Posterior cingulate gyrus (tissue), 11 donors: ENCODE results near the gene VCAN.
A peak's percentile ranks its signal among the peaks of the same experiment; 100 is the strongest.

Experiments used
- DNase-seq, 10 donors: peaks; one replicate each; pipeline versions ENCODE4 v3.0.0 to v3.0.0-alpha.2; 2020 to 2021; ENCODE audit warnings: mixed read lengths in 3 of 10
- intact Hi-C: fragments of 100-400 bp; cut with DNase I; formaldehyde crosslinking; loops from one replicate; pipeline ENCODE4 v1.15.1; 2023

VCAN gene

DNA sequence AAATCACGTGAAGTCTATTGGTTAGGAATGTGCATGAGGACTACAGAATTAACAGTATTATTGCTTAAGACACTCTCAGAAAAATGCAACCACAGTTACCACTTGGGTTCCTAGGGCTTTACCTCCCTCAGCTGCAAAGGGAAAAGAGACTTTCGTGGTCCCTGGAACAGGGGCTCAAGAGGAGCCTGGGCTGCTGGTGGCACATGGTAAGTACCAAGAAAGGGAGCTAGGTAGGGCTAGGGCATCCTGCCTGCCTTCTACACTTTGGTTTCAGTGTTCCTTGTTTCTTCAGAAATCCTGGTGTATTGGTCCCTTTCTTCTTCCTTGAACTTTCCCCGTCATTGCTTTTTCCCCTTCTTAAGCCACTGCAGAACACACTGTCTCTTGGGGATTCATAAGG is 7.3 kb upstream of the VCAN start:
- no peak for DNase-seq
- intact Hi-C loops = no loop called here

DNA sequence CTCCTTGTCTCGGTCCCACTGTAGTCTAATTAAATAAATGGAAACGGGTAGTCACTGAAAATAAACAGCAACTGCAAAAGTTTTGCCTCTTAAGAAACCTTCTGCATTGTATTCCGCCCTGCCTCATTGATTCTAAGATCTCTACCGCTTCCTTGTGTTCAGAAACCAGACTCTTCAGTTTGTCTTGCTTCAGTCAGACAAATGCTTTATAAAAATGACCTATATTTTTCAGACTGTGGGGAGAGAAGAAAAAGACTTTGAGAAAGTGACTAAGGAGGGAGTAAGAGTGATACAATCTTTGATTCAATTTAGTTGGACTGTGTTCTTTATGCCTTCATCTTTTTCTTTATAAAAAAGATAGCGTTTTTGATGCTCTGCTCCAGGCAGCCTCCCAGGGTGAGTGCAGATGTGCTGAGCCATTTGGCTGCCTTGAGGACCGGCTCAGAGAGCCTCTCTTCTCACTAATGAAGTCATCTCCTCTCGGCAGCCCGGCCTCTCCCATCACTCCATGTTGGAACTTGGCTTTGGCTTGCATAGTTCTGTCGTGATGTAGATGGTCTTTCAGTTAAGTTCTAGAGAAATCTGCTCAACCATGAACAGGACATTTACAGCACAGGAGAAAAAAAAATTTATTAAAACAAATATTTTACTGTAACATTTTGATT is 4.0 kb upstream of the VCAN start:
- intact Hi-C loops = no loop called here
- peak in 1 of 10 donors; percentile 41 for DNase-seq

DNA sequence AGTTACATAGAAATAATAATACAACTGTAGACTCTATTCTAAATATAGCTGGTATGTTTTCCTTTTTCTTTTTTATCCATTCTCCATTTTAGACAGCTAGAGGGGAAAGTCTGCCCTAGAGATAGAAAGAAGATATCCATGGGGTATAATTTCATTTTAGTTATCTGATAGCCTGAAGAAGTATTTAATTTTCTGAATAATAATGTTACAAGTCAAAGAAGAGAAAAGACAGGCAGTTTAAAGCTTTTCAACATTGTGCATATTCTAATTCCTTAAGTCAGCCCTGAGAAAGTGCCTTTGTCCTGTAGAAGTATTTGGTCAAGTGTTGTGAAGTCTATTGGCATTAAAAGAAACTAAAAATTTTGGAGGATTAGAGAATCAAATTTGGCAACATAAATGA is 2.5 kb upstream of the VCAN start:
- intact Hi-C loops = no loop called here
- no peak for DNase-seq

DNA sequence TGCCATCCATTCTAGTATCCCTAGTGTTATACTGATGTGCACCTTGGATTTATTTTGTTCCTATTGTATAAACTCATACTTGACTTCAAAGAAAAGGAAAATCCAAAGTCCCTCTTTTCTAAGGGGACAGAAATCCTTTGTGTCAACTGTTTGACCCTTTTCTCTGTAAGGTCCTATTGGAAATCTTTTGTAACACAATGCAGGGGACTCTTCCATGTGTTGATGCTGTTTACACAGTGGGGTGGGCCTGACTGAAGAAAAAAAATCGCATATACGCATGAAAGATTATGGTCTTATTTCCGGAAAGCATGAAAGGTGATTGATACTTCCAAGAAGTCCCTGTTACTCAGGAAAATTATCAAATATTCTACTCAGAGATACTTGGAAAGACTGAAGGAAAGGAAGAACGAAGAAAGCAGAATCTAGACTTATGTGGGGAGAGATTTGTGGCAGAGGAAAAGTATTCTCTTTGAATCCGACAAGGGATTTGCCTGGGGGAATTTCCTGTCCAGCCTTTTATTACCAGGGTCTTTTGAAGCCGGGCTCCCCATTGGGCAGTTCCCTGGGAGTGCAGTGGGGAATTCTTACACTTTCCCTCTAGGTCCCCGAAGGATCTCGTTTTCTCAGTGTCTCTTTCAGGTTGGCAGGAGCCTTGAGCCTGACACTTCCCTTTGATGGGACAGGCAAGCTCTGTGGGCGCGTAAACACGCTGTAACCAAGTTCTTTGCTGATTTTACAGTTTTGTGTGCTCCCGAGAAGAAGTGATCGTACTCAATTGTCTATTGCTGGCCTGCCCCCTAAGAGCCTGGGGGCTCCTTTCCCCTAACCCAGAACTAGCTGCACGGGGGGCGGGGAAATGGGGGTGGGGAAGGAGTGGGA is 779 bp upstream of the VCAN start:
- peak in 1 of 10 donors; percentile 59 for DNase-seq
- intact Hi-C loops = loop anchor here (5.0 kb wide), 3 partner anchors 92 to 1118 kb away; no protein-coding TSS in a partner anchor

DNA sequence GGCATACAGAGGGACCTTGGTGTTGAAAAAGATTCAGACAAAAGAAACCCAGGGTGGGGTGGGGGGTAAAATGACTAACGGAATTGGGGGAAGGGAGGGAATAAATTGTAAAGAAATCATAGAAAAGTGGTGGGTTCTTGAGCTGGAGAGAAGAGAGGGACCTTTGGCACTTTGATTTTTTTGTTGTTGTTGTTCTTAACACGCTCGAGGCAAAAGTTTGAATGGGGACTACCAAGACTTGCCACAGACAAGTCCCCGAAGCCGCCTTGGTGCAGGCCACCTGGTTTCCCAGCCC is 616 bp downstream of the VCAN start:
- DNase-seq = no peak
- intact Hi-C loops = loop anchor here (5.0 kb wide), 3 partner anchors 90 to 1120 kb away; no protein-coding TSS in a partner anchor

DNA sequence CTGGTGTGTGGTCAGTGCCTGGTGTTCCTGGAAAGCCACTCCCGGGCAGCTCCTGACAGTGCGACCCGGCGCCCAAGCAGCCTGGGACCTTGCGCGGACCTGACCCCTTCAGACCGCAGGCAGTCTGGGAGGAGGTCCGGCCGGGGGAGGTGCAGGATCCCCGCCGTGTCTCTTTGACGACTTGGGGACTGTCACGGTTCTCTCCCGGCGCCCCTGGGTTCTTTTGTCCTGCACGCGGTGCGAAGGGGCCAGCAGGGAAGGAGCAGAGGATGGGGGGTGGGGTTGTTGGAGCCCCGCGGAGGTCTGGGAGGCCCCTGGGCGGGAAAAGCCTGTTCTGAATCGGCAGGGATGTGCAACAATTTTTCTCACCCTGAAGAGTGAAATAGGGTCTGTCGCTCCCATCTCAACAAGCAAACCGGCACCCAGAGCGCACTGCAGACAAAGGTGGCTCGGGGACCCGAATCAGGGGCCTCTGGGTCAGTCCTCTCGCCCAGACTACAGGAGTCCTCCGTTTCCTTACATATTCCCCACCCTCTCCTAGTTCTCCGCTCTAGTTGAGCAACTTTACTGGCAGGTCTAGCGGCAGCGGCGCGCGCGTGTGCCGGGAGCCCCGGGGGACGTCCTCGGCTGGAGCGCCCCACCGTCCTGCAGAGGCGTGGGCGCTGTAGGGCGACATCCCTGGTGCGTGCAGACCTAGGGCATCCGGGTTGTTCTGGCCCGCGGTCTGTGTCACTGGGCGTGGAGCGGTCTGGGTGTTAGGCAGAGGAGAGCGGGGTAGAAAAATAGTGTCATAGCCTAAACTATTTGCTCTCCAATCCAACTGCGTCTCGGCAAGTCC is 1.2 kb downstream of the VCAN start:
- intact Hi-C loops = loop anchor here (1.0 to 5.0 kb wide), 4 partner anchors 90 to 1120 kb away; partner anchors contain the start of genes TMEM167A and XRCC4
- peak in 8 of 10 donors; percentile 4 to 86 (median 20) for DNase-seq

DNA sequence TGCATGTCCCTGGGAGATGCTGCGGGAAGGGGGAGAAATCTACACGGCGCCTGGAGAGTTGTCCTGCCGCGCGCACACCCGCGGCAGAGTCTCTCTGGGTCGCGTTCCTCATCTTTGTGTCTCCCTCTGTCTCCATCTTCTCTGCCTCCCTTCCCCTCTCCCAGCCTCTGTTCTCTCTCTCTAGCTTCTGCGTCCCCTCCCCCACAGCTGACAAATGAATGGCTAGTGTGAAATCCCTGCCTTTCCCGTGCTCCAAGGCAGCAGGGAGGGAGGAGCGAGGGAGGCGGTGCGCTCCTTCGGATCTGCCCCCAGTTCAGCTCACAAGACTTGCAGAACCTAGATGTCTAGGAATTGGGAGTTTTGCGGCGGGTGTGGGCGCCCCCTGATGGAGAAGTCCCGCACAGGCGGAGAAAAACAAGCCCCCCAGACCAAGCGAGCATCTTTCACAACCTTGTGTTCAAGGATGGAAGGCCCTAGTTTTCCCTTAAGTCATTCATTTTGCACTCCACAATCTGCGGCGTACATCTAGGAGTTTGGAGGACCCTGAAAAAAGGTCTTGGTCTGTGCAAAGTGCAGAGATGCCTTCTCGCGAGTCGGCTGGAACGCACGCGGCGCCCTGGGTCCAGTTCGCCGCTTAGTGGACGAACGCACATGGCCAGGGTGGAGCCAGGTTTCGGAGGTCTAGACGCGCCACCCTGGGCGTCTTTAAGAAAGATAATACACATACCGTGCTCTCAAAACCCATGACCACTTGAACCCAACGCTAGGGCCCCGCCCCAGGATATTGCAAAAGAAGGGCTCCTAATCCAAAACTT is 2.0 kb downstream of the VCAN start:
- peak; percentile 63 to 97 (median 80) for DNase-seq
- intact Hi-C loops = loop anchor here (1.0 to 5.0 kb wide), 4 partner anchors 89 to 1121 kb away; partner anchors contain the start of genes TMEM167A and XRCC4

DNA sequence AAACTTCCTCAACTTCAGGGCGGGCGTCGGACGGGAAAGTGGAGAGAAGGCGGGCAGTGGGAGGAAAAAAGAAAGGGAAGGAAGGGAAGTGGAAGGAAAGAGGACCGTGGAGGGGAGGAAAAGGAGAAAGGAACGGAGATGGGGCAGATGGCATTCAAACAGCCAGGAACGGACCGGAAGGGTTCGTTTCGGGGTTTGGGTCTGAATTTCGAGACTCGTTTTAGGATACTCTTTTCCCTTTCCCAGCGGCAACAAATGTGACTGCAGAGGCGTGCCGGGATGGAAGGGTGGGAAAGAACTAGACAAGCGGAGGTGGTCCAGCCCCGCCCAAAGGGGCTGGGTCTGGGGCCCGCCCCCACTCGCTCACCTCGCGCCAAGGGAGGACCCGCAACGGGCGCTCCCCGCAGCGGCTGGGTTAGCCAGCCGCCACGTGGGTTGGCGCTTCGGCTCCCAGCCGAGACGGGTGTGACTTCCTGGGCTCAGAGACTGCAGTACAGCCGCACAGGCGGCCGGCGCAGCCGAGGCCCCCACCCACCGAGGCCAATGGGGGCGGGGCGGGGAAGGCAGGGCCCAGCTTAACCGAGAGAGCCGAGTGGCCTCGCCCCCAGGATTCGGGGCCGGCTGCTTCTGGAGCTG is 2.7 kb downstream of the VCAN start:
- peak; percentile 13 to 94 (median 36) for DNase-seq
- intact Hi-C loops = loop anchor here (5.0 kb wide), 3 partner anchors 88 to 1122 kb away; no protein-coding TSS in a partner anchor

DNA sequence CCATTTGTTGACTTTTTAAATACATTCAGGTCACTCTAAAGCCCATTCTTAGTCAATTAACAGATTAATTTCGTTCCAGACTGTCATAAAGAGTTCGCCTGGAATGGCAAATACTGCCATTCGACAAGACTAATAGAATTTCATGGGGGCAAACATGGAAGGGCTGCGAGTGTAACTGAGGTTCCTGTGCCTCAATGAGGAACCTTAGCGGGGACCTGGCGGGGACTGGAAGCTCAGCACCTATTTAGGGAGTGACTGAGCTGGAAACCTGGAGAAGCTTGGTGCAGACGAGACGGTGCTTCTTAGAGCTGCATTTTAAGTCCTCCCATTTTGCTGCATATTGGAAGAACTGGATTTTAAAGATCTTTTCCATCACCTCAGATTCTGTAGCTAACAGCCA is 3.4 kb downstream of the VCAN start:
- DNase-seq = no peak
- intact Hi-C loops = loop anchor here (5.0 kb wide), 3 partner anchors 87 to 1123 kb away; no protein-coding TSS in a partner anchor

DNA sequence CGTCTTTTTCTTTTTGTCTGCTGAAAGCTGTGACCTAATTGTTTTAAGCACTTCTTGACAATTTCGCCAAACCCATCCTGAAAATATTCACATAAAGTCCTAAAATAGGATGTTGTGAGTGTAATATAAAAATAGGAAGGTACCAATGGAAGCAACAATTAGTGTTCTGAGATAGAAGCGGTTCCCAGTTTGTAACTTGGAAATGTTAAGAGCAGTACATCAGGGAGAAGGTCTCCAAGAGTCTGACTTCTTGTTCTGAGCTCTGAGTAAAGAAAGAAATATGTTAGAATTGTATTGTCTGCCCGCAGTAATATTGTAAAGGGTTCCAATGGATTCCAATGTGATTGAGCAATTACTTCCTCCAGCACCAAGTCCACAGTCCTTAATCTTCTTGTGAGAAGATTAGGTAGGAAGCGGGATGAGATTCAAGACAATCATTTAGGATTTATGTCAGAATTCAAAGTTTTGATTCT is 3.9 kb downstream of the VCAN start:
- DNase-seq = no peak
- intact Hi-C loops = no loop called here

DNA sequence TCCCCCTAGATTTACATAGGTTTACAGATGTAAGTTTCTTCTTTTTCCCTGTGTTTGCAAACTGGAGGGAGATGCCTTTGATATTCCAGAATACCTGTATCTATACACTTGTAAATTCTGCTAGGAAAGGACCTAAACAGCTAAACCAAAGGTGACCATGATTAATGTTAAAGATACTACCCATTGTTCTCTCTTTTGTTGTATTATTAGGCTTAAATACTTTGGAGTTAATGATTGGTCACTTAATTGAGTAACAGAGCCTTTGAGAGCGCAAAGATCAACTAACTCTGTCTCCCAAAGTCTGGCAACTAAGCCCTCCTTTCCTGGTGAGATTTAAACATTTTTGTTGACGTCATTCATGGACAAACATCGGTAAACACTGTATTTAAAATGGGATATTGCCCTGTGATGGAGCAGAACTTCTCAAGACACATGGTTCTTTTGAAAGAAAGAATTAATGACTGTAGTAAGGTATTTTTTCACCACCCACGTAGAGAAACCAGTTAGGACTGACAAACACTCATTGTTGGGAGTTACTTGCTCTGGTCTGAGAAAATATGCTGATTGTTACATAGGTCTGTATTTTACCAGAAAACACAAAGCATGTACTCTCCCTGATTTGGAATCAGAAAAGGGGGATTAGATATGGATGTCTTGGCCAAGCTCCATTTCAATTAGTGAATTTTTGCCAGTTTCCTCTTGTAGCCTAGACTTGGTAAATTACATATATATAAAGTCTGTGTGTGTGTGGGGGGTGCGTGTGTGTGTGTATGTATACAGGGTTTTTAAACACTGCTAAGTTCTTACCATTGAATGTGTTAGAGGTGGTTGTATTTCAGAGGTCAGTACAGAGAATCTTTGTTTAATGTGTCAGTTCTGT is 4.6 kb downstream of the VCAN start:
- DNase-seq = no peak
- intact Hi-C loops = no loop called here

DNA sequence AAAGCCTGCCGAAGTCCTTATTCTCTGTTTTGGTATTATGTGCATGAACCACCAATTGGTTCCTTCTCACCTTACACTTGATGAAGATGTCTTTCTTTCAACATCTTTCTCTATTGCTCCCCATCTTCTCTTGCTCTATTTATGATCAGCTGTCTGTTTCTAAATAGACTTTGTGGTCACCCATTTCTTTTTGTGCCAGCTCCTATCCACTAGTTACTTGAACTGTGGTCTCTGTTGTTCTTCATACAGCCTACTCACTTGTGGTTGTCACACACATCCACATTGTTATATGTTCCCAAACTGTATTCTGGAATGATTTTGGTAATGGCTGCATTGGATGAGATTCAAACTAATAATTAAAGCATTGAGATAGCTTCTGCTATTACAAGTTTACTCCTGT is 11.4 kb downstream of the VCAN start:
- intact Hi-C loops = no loop called here
- no peak for DNase-seq

DNA sequence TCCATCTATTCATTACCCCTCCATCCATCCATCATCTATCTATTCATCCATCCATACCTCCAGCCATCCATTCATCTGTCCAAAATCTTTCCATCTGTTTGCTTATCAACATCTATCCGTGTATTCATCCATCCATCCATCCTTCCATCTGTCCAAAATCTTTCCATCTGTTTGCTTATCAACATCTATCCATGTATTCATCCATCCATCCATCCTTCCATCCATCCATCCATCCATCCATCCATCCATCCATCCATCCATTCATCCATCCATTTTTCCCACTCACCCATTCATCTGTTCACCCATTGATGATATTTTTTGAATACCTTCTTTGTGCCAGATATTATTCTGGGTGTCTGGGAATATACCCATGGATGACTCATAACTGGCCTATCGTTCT is 12.8 kb downstream of the VCAN start:
- DNase-seq = no peak
- intact Hi-C loops = no loop called here

DNA sequence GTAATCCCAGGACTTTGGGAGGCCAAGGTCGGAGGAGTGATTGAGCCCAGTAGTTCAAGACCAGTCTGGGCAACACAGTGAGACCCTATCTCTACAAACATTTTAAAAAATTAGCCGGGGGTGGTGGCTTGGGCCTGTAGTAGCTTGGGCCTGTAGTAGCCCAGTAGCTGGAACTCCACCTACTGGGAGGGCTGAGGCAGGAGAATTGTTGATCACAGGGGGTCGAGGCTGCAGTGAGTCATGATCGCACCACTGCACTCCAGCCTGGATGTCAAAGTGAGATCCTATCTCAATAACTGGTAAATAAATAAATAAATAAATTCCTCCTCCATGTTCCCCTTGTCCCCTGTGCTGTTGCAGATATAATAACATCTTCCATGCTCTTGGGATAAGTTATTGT is 14.3 kb downstream of the VCAN start:
- intact Hi-C loops = no loop called here
- DNase-seq = peak in 1 of 10 donors; percentile 29

DNA sequence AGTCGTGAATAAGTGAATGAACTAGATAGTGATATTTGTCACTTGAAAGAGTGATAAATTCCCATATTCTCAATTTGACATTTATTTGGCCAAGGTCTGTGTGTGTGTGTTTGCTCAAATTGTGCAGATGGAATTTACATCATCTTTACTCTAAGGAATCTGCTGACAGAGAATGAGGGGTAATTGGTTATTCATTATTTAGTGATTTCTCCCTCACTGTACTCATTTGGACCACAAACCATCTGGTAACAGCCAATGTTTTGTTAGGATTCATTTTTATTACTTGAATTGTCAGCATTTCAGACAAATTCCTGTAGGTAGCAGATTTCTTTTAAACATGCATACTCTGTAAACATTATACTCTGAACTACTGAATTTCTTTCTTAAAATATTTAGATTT is 15.6 kb downstream of the VCAN start:
- intact Hi-C loops = no loop called here
- DNase-seq = no peak

DNA sequence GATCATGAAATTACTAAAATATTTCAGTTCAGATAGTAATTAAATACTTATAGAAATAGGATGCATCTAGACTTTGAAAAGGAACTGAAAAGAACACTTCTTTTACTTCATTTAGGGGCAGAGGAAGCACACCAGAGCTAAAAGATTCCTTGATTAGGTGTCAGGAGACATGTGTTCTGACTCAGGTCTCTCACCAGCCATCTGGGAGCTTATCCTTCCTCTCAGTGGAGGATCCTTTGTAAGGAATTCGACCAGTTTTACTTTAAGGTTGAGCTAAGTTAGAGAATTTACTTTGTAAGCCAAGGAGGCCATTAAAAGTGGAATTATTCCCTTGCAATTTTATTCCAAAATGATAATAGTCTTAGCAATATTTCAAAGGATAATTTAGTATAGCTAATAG is 16.7 kb downstream of the VCAN start:
- no peak for DNase-seq
- intact Hi-C loops = no loop called here

DNA sequence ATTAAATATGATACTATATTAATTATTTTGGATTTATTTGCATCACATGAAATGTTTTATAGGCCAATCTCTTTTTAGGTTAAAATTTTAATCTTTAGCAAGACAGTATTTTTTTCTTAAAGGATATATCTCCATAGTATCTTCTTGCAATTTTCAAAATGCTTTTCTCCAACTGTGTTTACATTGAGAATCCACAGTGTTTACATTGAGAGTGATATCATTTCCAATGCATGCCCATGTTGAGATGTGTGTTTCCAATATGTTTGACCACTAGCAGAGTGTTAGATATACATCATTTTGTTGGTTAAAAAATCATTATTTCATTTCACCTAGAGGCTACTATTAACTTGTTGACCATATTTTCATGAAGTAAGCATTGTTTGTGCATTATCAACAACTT is 17.3 kb downstream of the VCAN start:
- DNase-seq = no peak
- intact Hi-C loops = no loop called here

DNA sequence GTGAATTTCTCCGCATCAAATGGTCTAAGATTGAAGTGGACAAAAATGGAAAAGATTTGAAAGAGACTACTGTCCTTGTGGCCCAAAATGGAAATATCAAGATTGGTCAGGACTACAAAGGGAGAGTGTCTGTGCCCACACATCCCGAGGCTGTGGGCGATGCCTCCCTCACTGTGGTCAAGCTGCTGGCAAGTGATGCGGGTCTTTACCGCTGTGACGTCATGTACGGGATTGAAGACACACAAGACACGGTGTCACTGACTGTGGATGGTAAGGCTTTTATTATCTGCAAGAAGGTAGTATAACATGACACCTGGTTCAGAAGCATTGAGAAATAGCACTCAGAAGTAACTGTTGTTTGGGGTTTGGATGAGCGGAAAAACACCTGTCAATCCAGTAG is 18.7 kb downstream of the VCAN start:
- intact Hi-C loops = no loop called here
- DNase-seq = no peak
